ENCODE data around the gene CTU2. TPM values are rescaled to one million over a fixed set of nuclear protein-coding genes. Genes with fewer than 3 reads are reported as not detected.

Gene CTU2
- total RNA-seq, result 10 to 100 TPM; 36.6 to 43.3 (median 39.9) TPM
- 9.6 TPM for total RNA-seq (2013)

GRCh38 chr16:88706229-88706964 is at the start of gene CTU2, which contains the start of gene RNF166:
Gene CTU2, plus strand, starts transcription at chr16:88706503. Its CDS starts 28 bp downstream, at chr16:88706531.
Gene RNF166, minus strand, starts transcription at chr16:88706408. Its CDS starts 83 bp downstream, at chr16:88706325.
- WGBS (ENCODE audit: insufficient coverage), result under 1% methylated on average over 86 of the region's 86 CpGs
- Histone ChIP-seq H3K4me1 (ENCODE audit: control insufficient read depth, insufficient read depth, low read length) (peaks cover 62% of the 10 kb centered on the region), H3K27me3 (ENCODE audit: control insufficient read depth, insufficient read depth, low read length) (no peaks in the 10 kb centered on the region), H3K4me3 (ENCODE audit: low read length) (peak within 1 kb of the TSS; percentile 81), H3K9me3 (ENCODE audit: control insufficient read depth, insufficient read depth, low read length) (no peaks in the 10 kb centered on the region), H3K36me3 (ENCODE audit: control insufficient read depth, insufficient read depth, low read length) (peaks cover 5% of the 10 kb centered on the region), H3K27ac (ENCODE audit: low read length) (peak within 1 kb of the TSS; percentile 83)
- TF ChIP-seq, protein P1, sequence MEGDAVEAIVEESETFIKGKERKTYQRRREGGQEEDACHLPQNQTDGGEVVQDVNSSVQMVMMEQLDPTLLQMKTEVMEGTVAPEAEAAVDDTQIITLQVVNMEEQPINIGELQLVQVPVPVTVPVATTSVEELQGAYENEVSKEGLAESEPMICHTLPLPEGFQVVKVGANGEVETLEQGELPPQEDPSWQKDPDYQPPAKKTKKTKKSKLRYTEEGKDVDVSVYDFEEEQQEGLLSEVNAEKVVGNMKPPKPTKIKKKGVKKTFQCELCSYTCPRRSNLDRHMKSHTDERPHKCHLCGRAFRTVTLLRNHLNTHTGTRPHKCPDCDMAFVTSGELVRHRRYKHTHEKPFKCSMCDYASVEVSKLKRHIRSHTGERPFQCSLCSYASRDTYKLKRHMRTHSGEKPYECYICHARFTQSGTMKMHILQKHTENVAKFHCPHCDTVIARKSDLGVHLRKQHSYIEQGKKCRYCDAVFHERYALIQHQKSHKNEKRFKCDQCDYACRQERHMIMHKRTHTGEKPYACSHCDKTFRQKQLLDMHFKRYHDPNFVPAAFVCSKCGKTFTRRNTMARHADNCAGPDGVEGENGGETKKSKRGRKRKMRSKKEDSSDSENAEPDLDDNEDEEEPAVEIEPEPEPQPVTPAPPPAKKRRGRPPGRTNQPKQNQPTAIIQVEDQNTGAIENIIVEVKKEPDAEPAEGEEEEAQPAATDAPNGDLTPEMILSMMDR (IDR thresholded peaks at IDR 0.05), result no peak
- no peaks in the 10 kb centered on the region for H3K9me3 Mint-ChIP-seq
- ATAC-seq (peak; percentile 62 to 85 (median 71)), DNase-seq (peak; percentile 97)
- H3K4me3 Mint-ChIP-seq, result peak within 1 kb of the TSS; percentile 94
- intact Hi-C loops (cut with micrococcal nuclease), result loop anchor here (1.0 kb wide), 1 partner anchor 136 kb away; the partner anchor contains the start of gene ZC3H18
- peak within 1 kb of the TSS; percentile 89 to 96 for H3K27ac Mint-ChIP-seq
- H3K36me3 Mint-ChIP-seq, result no peaks in the 10 kb centered on the region
- H3K4me1 Mint-ChIP-seq, result peaks cover 47 to 59% of the 10 kb centered on the region in 2 donors
- no peaks in the 10 kb centered on the region for H3K27me3 Mint-ChIP-seq (ENCODE audit: low read depth in 2 of 2)

DNA sequence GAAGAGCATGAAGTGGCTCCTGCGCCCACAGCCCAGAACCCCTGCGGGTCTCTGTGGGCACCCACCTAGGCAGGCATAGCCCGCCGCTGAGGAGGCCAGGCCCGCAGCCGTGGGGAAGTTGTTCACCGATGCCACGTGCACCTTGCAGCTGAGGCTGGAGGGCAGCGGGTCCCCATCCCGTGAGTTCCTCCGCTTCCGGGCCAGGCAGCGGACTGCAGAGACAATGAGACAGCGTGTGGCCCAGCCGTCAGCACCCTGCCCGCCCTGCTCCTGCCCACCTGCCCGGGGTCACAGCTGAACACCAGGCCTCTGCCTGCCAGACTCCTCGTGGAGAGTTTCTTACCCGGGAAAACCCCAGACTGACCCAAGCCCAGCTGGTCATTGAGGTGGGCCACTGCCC is 48.9 kb upstream of the CTU2 start:
- no peak overlapping the region for H3K27ac ChIP-seq (ENCODE audit: low read length)
- H3K4me1 Mint-ChIP-seq, result peaks cover 35 to 42% of the 10 kb centered on the region in 2 donors
- intact Hi-C loops (cut with micrococcal nuclease), result no loop called here
- H3K36me3 ChIP-seq (ENCODE audit: control insufficient read depth, insufficient read depth, low read length), result peaks cover 28% of the 10 kb centered on the region
- ATAC-seq (no peak), DNase-seq (no peak)
- TF ChIP-seq, protein P1 (IDR thresholded peaks at IDR 0.05), result no peak
- H3K9me3 ChIP-seq (ENCODE audit: control insufficient read depth, insufficient read depth, low read length), result no peaks in the 10 kb centered on the region
- no peak overlapping the region for H3K4me3 Mint-ChIP-seq
- H3K27ac Mint-ChIP-seq, result no peak overlapping the region
- H3K4me1 ChIP-seq (ENCODE audit: control insufficient read depth, insufficient read depth, low read length), result peaks cover 52% of the 10 kb centered on the region
- no peaks in the 10 kb centered on the region for H3K27me3 ChIP-seq (ENCODE audit: control insufficient read depth, insufficient read depth, low read length)
- no peaks in the 10 kb centered on the region for H3K9me3 Mint-ChIP-seq
- no peaks in the 10 kb centered on the region for H3K36me3 Mint-ChIP-seq
- no peak overlapping the region for H3K4me3 ChIP-seq (ENCODE audit: low read length)
- WGBS (ENCODE audit: insufficient coverage), result 95% methylated on average over 19 of the region's 19 CpGs
- H3K27me3 Mint-ChIP-seq (ENCODE audit: low read depth in 2 of 2), result no peaks in the 10 kb centered on the region

DNA sequence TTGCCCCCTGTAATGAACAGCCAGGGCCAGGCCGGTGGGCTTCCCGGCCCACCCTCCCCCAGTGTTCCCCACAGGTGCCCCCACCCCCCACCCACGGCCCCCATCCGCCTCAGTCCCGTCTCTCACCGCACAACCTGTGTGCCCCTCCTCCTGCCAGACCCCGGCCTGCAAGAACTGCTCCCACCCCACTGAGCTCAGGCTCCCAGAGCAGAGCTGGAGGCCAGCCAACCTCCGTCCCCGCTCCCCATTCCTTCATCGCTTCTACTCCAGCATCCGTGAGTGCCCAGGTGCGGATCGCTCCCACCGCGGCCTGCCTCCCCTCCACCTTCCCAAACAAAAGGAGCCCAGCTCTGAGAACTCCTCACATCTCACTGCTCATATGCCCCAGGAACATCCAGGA is 47.6 kb upstream of the CTU2 start:
- no peaks in the 10 kb centered on the region for H3K9me3 Mint-ChIP-seq
- intact Hi-C loops (cut with micrococcal nuclease), result no loop called here
- TF ChIP-seq, protein P1 (IDR thresholded peaks at IDR 0.05), result no peak

More for the DNA sequence above, 47.6 kb upstream of the CTU2 start:
- ATAC-seq, result no peak
- H3K36me3 ChIP-seq (ENCODE audit: control insufficient read depth, insufficient read depth, low read length), result peaks cover 28% of the 10 kb centered on the region
- Mint-ChIP-seq H3K27ac (peak overlapping the region in 1 of 2 donors; percentile 66), H3K27me3 (ENCODE audit: low read depth in 2 of 2) (no peaks in the 10 kb centered on the region), H3K4me1 (peaks cover 27 to 40% of the 10 kb centered on the region in 2 donors), H3K36me3 (no peaks in the 10 kb centered on the region), H3K4me3 (no peak overlapping the region)
- no peaks in the 10 kb centered on the region for H3K9me3 ChIP-seq (ENCODE audit: control insufficient read depth, insufficient read depth, low read length)
- H3K4me3 ChIP-seq (ENCODE audit: low read length), result no peak overlapping the region
- no peak overlapping the region for H3K27ac ChIP-seq (ENCODE audit: low read length)
- 99% methylated on average over 12 of the region's 15 CpGs for WGBS (ENCODE audit: insufficient coverage)
- DNase-seq, result no peak
- H3K27me3 ChIP-seq (ENCODE audit: control insufficient read depth, insufficient read depth, low read length), result no peaks in the 10 kb centered on the region
- H3K4me1 ChIP-seq (ENCODE audit: control insufficient read depth, insufficient read depth, low read length), result peaks cover 42% of the 10 kb centered on the region
